ENCODE measurements around the gene ZNF319.
"Not testable (repeated sequence)": the region's sequence is repeated elsewhere in the genome, so short reads cannot be mapped to it uniquely, and the experiment has no call there.

ZNF319 gene

DNA sequence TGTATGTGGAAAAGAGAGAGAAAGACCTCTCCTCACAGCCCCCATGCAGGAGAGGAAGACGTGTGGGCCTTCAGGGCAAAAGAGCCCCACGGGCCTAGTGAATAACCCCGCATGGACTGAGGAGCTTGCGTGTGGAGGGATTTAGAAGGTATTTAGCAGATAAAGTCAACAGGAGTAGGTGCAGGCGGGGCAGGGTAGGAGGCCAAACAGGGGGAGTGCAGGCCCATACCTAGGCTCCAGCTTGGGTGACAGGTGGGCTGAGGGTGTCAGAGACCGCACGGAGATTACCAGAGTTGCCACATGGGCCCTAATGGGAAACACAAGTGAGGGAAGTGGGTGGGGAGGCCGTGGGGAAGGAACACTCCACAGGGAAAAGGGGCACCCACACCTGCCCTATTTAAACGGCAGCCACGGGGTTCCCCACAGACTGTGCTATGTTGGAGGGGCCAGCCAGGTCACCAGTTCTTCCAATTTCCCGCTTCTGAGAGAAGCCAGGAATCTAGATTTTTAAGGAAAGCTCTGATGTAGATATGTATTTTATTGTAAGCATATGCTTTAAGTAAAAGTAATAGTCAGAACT, 21.4 kb downstream of the ZNF319 start:
- FAIRE-seq: no peak
- DNase-seq (ENCODE audit: low spot score): no peak

DNA sequence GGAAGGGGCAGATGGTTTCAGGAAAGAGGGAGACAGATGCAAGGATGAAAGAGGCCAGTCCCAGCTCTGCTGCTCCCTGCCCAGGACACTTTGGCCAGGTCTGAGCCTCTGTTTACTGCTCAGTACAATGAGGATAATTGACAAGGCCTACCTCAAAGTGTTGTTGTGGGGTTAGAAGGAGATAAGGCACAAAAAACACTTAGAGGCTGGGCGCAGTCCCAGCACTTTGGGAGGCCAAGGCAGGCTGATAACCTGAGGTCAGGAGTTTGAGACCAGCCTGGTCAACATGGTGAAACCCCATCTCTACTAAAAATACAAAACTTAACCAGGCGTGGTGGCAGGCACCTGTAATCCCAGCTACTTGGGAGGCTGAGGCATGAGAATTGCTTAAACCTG, 22.4 kb downstream of the ZNF319 start:
- DNase-seq (ENCODE audit: low spot score); FAIRE-seq: not testable (repeated sequence)

DNA sequence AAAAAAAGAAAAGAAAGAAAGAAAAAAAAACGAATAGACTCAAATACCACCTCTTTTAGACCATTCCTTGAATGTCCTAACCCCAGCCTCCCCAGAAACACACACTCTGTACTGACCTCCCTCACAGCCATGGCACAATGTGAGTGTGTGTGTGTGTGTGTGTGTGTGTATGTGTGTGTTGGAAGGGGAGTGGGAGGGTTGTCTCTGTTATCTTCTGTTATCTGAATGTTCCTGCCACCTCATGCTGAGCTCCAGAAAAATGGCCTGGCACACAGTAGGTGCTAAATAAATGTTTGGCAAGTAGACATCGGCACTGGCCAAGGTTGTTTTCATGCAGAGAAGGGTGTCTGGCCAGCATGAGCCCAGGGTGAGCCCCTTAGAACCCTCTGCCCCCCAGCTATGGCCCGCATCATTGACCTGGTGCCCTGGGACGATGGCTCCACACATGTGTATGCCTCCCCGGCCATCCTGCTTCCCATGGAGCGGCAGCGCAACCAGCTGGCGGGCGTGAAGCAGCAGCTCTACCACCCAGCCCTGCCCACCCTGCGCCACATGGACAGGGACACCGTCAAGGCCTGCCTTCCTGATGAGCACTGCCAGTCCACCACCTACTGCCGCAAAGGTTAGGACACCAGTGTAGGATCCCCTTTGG, 22.9 kb downstream of the ZNF319 start:
- no peak for FAIRE-seq
- no peak for DNase-seq (ENCODE audit: low spot score)

DNA sequence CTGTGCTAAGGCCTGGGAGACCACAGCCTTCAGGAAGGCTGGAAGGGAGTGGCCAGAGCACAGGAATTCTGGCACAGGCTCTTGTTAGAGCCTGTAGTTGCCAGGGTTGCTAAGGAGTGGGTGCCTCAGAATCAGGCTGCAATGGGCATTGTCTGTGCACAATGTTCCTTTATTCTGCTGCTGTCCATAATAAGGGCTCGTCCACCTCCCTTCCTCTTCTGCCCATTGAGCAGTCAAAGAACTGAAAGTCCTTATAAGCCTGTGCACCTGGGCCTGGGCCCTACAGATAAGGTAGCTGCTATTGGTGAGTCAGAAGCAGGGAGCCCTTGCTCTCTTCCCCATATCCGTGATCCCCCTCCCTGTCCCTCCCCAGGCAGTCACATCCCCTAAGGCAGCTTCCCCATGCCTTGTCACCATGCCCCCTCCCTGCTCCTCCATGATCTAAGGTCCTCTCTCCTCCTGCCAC, 24.1 kb downstream of the ZNF319 start:
- DNase-seq (ENCODE audit: low spot score) (no peak), FAIRE-seq (no peak)

DNA sequence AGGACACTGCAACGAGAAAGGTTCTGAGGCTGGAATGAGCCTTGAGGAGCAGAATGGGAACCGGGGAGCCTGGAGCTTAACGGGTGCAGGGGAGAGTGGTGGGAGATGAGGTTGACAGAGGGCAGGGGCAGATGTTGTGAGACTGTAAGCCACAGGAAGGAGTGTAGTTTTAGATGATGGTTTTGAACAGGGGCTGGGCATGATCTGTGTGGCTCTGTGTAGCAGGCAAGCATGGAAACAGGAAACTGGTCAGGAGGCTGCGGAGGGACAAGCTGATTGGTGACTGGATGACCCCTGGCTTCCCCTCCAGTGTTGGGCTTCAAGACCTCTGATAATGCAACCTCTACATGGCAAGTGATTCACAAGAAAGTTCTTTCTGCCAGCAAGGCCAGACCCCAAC, 28.2 kb downstream of the ZNF319 start:
- DNase-seq (ENCODE audit: low spot score): no peak
- FAIRE-seq: no peak

DNA sequence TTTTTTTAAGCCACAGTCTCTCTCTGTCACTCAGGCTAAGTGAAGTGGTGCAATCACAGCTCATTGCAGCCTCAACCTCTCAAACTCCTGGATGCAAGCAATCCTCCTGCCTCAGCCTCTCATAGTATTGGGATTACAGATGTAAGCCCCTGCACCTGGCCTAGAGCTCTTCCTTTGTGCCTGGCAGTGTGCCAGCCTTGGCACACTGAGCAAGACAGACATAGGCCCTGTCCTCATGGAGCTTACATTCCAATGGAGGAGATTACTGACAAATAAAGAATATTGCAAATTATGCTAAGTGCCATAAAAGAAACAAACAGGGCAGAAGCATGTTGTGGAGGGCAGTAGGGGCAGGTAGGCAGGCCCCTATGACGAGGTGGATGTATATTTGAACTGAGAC, 28.6 kb downstream of the ZNF319 start:
- FAIRE-seq (no peak), DNase-seq (ENCODE audit: low spot score) (no peak)

DNA sequence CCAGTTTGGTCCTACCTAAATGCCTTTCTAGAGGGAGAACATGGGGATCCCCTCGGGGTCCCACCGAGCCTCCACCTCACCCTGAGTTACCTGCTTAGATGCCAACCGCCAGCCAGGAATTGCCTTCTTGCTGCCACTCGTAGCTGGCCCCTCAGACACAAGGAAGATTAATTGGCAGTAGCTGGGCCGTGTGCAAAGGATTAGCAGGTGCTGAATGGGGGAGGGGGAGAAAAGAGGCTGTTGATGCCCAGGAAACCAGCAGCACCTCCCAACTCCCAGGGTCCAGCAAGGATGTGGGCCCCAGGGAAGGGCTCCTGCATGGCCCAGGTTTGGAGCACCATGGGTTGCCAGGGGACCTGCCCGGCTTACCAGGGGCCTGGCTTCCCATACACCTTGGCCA, 29.5 kb downstream of the ZNF319 start, which contains the start of gene CNGB1:
TSS of gene CNGB1 (minus strand) at position 159 of the 400 bp plus-strand sequence. CDS start 3,842 bp downstream, outside the sequence.
- FAIRE-seq: no peak
- no peak for DNase-seq (ENCODE audit: low spot score)

DNA sequence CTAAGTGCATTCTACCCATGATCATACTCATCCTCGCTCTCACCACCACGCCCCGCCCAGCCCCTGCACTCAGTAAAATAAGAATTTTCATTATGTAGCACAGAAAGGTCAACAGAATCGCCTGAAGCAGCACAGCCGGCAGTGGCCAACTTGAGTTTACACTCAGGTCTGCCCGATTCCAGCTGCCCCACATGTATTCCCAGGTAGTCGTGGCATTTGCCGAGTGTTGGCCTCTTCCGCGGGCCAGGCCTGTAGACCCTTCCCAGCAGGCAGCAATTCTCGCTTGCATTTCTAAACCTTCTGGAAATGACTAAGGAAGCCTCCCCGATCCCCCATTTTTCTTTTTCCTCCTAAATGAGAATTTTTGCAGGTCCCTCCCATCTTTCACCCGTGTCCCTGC, 30.2 kb downstream of the ZNF319 start:
- no peak for FAIRE-seq
- no peak for DNase-seq (ENCODE audit: low spot score)

DNA sequence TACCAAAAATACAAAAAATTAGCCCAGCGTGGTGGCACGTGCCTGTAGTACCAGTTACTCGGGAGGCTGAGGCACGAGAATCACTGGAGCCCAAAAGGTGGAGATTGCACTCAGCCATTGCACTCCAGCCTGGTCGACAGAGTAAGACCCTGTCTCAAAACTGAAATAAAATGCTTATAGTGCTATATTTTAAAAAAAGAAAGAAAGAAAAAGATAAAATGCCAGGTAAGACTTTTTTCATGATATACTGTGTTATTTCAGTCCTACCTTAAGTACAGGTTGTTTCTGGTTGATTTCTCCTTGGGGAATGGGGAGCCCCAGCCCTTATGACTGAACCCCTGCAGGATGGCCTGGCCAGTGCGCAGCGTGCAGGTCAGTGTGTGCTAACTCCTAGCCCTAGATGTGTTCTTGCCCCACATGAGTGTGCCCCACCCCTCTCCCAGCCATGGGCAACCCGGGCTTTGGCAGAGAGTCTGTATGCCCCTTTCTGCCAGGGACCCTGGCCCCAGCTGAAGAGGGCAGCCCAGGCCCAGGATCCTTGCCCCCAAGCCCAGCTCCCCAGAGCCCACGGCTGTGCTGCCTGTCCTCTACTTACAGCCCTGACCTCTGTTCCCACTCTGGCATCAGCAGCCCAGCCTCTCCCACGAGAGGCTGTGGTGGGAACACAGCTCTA, 30.9 kb downstream of the ZNF319 start:
- DNase-seq (ENCODE audit: low spot score): no peak
- FAIRE-seq: no peak

DNA sequence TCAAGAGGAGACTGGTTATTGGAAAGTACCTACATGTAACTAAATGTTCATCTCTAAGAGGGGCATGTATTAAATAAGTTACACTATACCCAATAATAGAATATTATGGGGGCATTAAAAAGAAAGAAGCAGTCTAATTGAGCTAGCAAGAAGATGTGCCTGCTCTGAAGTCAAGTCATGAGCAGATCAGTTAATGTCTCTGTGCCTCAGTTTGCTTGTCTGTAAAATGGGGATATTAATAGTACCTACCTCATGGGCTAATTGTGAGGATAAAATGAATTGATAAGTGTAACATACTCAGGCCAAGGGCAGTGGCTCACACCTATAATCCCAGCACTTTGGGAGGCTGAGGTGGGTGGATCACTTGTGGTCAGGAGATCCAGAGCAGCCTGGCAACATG, 32.6 kb downstream of the ZNF319 start:
- DNase-seq (ENCODE audit: low spot score) (no peak), FAIRE-seq (no peak)

DNA sequence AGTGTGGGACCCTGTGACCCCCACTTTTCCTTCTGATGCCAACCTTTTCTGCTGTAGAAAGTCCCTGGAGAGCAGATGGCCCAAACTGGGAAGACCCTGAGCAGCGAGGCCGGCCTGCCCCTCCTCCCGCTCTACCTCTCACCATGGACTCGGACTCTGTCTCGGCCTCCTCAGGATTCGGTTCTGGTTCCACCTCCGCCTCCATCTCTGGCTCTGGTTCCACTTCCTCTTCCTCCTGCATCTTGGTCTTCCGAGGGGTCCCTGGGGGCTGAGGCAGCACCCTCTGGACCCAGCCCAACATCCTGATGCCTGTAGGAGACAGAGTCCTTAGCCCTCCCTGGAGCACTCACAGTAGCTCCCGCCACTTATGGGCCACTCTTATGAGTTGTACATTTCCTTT, 33.5 kb downstream of the ZNF319 start:
- no peak for DNase-seq (ENCODE audit: low spot score)
- no peak for FAIRE-seq

DNA sequence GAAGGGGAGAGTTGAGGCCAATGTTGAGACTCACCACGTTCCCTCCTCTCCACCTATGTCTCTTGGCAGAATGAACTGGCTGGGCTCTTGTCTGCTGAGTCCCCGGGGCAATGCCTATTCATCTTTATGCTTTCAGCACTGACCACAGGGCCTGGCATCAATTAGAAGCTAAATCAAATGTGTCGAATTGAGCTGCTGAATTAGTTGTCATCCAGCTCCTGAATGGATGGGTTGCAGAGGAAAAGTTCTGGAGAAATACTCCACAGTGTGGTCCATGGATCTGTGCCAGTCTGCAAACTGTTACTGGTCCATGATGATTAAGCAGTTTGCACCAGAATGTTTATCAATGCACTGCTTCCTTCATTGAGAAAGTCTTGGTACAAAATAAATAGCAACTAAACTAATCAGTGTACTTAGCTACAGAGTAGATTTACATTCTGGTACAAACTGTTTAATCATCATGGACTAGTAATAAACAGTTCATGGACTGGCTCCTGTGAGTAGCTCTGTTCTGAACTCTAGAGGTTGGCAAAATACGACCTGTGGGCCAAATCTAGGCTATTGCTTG, 34.2 kb downstream of the ZNF319 start:
- DNase-seq (ENCODE audit: low spot score): no peak
- FAIRE-seq: no peak

DNA sequence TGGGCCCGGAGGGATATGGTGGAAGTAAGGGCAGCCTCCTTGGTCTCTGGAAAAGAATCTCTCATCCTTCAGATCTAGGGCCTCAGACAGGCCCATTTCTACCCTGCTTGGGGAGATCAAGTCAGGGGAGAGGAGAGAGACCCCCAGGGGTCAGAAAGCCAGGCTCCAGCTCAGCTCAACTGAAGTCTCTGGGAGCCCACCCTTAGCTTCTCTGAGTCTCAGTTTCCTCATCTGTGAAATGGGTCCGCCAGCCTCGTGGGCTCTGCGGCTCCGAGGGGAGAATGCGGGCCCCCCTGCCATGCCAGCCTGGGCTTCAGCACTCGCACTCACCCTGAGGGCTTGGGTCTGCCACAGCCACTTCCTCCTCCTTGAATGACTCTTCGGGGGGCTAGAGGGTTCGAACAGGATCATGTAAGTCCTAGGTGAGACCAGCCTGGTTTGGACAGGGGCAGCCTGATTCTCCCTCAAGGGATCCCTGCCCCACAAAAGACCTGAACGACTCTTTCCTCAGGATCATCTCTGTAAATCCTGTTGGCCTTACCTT, 36.2 kb downstream of the ZNF319 start:
- FAIRE-seq: no peak
- no peak for DNase-seq (ENCODE audit: low spot score)

DNA sequence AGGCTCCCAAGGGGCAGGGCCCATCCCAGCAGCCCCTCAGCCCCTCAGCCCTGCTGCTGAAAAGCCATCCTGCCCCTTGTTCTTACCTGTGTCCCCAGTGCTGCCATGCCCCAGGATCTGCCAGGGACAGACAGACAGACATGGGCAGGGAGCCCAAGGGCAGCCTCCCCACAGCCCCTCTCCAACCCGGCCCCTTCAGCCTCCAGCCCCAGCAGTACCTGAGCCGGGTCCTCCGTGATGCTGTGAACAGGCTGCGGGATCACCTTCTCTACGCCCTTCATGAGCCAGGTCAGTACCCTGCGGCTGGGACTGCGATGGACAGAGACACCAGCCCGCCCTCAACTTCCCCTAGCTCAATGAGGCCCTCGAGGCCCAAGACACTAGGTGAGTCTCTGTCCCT, 37.7 kb downstream of the ZNF319 start:
- no peak for DNase-seq (ENCODE audit: low spot score)
- FAIRE-seq: no peak

DNA sequence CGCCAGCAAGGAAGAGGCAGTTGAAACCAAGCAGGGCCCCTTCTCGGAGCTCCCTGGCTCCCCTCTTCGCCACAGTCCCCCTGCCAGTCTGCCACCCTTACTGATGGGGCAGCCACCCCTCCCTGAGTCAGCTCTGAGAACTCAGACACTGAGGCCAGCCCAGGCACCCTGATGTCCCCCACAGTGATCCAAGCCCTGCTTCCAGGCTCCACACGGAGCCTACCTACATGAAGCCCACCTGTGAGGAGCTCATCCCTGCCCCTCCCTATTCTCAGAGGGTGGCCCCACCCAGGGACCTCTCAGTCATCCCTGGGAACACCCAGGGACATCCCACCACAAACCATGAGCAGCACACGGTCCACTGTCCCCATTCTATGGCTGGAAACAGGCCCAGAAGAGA, 38.4 kb downstream of the ZNF319 start:
- FAIRE-seq: no peak
- no peak for DNase-seq (ENCODE audit: low spot score)

DNA sequence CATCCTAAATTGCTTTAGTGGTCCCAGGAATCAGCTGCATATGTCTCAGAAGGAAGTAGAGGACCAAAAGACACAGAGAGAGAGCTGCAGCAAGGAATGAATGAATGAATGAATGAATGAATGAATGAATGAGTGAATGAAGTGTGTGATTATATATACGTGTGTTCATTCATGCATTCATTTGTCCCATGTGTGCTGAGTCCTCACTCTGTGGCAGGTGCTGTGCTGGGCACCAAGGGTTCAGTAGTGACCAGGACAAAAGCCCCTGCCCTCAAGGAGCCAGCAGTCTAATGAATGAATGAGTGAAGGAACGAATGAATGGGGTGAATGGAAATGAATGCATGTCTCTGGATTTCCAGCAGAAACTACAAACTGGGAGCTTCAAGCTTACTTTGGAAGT, 38.9 kb downstream of the ZNF319 start:
- DNase-seq (ENCODE audit: low spot score) (no peak), FAIRE-seq (no peak)

DNA sequence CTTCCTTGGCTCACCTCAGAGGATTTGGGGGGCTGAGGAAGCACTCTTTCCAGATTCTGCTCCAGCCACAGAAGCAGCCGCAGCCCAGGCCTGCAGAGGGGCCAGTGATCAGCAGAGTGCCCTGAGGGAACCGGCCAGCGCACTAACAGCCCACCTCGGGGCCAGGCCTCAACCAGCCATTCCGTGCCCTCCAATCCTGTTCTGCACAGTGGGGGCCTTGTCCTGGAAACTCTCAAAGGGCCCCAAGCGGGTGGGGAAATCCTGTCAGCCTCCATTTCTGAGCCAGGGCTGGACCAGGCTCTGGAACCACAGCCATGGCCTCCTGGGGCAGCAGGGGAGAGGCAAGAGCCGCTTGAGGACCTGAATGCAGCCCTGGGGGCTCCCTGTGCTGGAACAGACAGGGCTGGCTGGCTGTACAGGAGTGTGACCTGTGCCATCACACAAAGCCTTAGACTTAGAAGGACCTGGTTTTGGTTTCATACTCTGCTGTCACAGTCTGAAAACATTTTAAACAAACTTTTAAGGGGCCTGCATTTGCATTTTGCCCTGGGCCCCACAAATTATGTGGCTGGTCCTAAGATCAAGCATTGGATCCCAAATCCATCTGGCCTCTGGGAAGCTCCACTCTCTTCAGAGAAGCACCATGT, 39.5 kb downstream of the ZNF319 start:
- FAIRE-seq (no peak), DNase-seq (ENCODE audit: low spot score) (no peak)

DNA sequence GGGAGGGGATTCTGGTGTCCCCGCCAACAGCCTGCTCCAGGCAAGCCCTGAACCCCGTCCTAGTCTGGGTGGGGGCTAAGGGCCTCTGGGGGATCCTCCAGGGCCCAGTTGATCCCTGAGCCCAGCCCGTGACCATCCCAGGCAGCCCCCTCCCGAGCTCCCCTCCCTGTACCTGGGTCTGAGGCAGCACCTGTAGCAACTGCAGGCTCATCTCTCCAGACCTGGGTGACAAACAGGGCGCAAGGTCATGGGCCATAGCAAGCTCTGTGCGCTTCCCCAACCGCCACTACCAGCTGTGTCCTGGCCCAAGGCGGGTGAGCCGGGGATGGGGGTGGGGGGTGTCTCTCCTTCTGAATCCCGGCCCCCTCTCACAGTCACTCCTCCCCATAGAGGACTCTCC, 40.2 kb downstream of the ZNF319 start:
- no peak for DNase-seq (ENCODE audit: low spot score)

DNA sequence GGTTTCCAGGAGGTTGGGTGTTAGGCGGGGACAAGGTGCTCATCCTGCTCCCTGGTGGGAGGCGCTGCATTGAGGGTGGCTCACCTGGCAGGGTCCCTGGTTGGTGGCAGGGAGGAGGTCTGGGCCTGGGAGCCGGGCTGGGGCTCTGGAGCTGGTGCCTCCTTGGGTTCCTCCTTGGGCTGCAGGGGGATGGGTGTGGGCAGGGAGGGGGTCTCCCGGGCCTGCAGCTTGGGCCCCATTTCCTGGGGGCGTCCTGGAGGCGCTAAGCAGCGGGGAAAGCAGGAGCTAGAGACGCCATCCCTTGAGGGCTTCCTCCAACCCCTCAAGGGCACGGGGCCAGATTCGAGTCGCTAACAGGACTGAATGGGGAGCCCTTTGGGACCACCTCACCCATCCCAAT, 40.7 kb downstream of the ZNF319 start:
- DNase-seq (ENCODE audit: low spot score) (no peak), FAIRE-seq (no peak)

More for the DNA sequence above, 40.2 kb downstream of the ZNF319 start:
- no peak for FAIRE-seq

DNA sequence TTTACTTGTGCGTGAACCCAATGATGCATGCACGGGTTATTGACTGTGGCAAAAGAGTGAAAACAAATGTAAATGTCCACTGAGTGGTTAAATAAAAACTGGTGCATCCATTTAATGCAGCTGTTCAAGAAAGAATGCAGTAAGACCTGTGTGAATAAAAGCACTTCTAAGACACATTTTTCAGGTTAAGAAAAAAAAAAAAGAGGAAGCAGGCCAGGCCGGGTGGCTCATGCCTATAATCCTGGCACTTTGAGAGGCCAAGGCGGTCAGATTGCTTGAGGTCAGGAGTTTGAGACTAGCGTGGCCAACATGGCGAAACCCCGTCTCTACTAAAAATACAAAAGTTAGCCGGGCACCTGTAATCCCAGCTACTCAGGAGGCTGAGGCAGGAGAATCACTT, 41.4 kb downstream of the ZNF319 start:
- DNase-seq (ENCODE audit: low spot score) (no peak), FAIRE-seq (no peak)

DNA sequence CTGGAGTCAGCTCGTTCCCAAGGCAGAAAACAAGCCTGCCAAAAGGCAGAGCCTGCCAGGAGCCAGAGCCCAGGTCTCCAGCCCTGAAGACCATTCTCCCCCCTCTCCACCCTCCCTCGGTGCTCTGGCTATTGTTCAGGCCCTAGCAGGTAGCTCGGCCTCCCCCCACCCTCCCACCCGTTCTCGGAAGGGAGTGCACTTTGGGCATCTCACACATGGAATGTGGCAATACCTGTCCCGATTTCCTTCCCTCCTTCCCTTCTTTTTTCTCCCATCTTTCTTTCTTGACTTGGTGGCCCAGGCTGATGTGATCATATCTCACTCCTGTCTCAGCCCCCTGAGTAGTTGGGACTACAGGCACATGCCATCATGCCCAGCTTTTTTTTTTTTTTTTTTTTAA, 41.9 kb downstream of the ZNF319 start:
- no peak for DNase-seq (ENCODE audit: low spot score)
- FAIRE-seq: no peak

All from urothelium cell line (cell line).